ENCODE measurements around the gene HAVCR1. TPM values are rescaled to one million over a fixed set of nuclear protein-coding genes. Genes with fewer than 3 reads are reported as not detected.

Gene HAVCR1
- total RNA-seq, 1 experiment from 2014 or later = not detected

DNA sequence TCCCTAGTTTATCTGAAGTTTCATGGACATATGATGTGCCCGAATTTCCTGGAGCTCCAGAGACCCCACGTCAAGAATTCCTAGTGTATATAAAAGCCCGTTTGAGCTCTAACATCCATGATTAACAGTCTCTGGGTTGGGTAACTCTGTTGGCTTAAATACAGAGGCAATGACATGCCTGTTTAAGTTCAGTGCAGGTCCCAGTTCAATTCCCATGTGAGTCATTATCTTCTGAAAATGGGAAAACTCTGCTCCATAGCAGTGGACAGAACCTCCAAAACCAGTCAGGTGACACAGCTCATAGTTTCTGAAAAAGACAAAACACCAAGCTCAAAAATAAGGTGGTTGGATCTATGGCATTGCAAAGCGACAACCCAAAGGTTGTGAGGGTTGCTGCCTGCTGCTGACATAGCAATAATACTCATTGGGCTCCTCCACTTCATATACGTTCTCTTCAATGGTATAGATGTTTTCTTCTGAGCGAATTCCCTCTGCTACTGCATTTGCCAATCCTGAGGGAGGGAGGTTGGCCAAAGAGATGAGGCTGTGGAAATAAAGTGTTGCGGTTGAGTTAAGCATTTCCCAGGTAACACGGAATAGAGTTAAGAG lies 27.9 kb upstream of the HAVCR1 start:
- H3K36me3 ChIP-seq (ENCODE audit: control insufficient read depth in 1 of 2, insufficient read depth in 2 of 2, low read length in 2 of 2) = no peaks in the 10 kb centered on the region
- no peak overlapping the region for H3K9ac ChIP-seq (ENCODE audit: low read length)
- H3K9me3 ChIP-seq (ENCODE audit: control insufficient read depth in 1 of 2, insufficient read depth in 1 of 2, low read depth in 1 of 2, low read length in 2 of 2) = no peaks in the 10 kb centered on the region
- ChIA-PET POLR2A (no interaction called here), RAD21 (ENCODE audit: low non-redundant PET in 1 of 2, low total read pairs in 2 of 2, uncharacterized antibody in 2 of 2, unreplicated experiment in 2 of 2) (no interaction called here), CTCF (no interaction called here)
- no peaks in the 10 kb centered on the region for H3K9me2 ChIP-seq (ENCODE audit: insufficient read depth)
- no peaks in the 10 kb centered on the region for H3K79me2 ChIP-seq (ENCODE audit: insufficient read depth, low read length)
- H4K20me1 ChIP-seq (ENCODE audit: insufficient read depth) = no peaks in the 10 kb centered on the region
- no TSS peak for BruUV-seq (replicated peaks)
- intact Hi-C loops (cut with micrococcal nuclease) = no loop called here
- H3K4me3 ChIP-seq (replicated peaks in 1 of 2; ENCODE audit: low read depth in 1 of 2, low read length in 2 of 2) = no peak overlapping the region
- no peaks in the 10 kb centered on the region for H3K4me1 ChIP-seq (ENCODE audit: control insufficient read depth in 1 of 2, insufficient read depth in 2 of 2, low read length in 2 of 2)
- no peak overlapping the region for H2AFZ ChIP-seq (ENCODE audit: low read depth, low read length, poor library complexity, severe bottlenecking)
- no peak overlapping the region for H3K4me2 ChIP-seq (ENCODE audit: low read length)
- ATAC-seq (no peak), DNase-seq (ENCODE audit: low read depth, low spot score) (no peak)
- no peak for TF ChIP-seq JUND (IDR thresholded peaks at IDR 0.05)
- TF ChIP-seq SIN3A (IDR thresholded peaks at IDR 0.05; ENCODE audit: low read depth) = no peak
- TF ChIP-seq TCF7L2 (IDR thresholded peaks at IDR 0.05; ENCODE audit: borderline replicate concordance, extremely low read depth, insufficient read depth, insufficient read length) = no peak
- TF ChIP-seq ZFX (IDR thresholded peaks at IDR 0.05) = no peak
- TF ChIP-seq EZH2phosphoT487 (IDR thresholded peaks at IDR 0.05; ENCODE audit: borderline replicate concordance) = no peak
- no peak for TF ChIP-seq ZNF274 (IDR thresholded peaks at IDR 0.05; ENCODE audit: low read depth, low read length)
- no peak for TF ChIP-seq POLR2A (IDR thresholded peaks at IDR 0.05; ENCODE audit: borderline replicate concordance, extremely low read depth, insufficient read depth, insufficient read length)
- TF ChIP-seq CBX3 (IDR thresholded peaks at IDR 0.05; ENCODE audit: low read depth) = no peak
- no peak overlapping the region for H3K27ac ChIP-seq (ENCODE audit: low read depth, low read length)
- no peaks in the 10 kb centered on the region for H3K27me3 ChIP-seq (ENCODE audit: insufficient read depth, low read length)

DNA sequence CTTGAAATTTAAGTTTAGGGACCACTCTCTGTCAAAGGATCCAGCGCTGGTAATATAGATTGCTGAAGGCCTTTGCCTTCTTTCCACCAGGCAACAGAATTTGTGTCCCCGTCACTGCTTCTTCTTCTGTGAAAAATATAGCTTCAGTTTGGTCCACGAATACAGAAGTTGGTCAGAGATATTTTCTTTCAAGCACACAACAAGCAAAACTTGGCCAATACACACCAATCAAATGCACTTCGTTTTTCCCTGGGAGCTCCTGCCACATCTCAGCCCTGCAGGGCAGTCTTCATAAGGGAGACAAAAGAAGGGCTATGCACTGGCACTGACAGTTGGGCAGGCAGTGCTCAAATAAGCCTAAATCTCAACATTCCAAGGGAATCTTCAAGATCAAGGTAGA lies 27.0 kb upstream of the HAVCR1 start:
- Histone ChIP-seq H3K36me3 (ENCODE audit: control insufficient read depth in 1 of 2, insufficient read depth in 2 of 2, low read length in 2 of 2) (no peaks in the 10 kb centered on the region), H3K4me3 (replicated peaks in 1 of 2; ENCODE audit: low read depth in 1 of 2, low read length in 2 of 2) (no peak overlapping the region), H3K27me3 (ENCODE audit: insufficient read depth, low read length) (no peaks in the 10 kb centered on the region), H2AFZ (ENCODE audit: low read depth, low read length, poor library complexity, severe bottlenecking) (no peak overlapping the region), H3K27ac (ENCODE audit: low read depth, low read length) (no peak overlapping the region), H3K9me3 (ENCODE audit: control insufficient read depth in 1 of 2, insufficient read depth in 1 of 2, low read depth in 1 of 2, low read length in 2 of 2) (no peaks in the 10 kb centered on the region), H3K4me2 (ENCODE audit: low read length) (no peak overlapping the region), H4K20me1 (ENCODE audit: insufficient read depth) (no peaks in the 10 kb centered on the region), H3K4me1 (ENCODE audit: control insufficient read depth in 1 of 2, insufficient read depth in 2 of 2, low read length in 2 of 2) (no peaks in the 10 kb centered on the region), H3K9me2 (ENCODE audit: insufficient read depth) (no peaks in the 10 kb centered on the region), H3K79me2 (ENCODE audit: insufficient read depth, low read length) (no peaks in the 10 kb centered on the region), H3K9ac (ENCODE audit: low read length) (no peak overlapping the region)
- DNase-seq (ENCODE audit: low read depth, low spot score) (no peak), ATAC-seq (no peak)
- POLR2A ChIA-PET = no interaction called here
- CTCF ChIA-PET = no interaction called here
- intact Hi-C loops (cut with micrococcal nuclease) = no loop called here
- RAD21 ChIA-PET (ENCODE audit: low non-redundant PET in 1 of 2, low total read pairs in 2 of 2, uncharacterized antibody in 2 of 2, unreplicated experiment in 2 of 2) = no interaction called here
- no TSS peak for BruUV-seq (replicated peaks)
- TF ChIP-seq SRF (IDR thresholded peaks at IDR 0.05; ENCODE audit: low read depth) = no peak
- TF ChIP-seq ZFX (IDR thresholded peaks at IDR 0.05) = no peak
- TF ChIP-seq, protein P1, sequence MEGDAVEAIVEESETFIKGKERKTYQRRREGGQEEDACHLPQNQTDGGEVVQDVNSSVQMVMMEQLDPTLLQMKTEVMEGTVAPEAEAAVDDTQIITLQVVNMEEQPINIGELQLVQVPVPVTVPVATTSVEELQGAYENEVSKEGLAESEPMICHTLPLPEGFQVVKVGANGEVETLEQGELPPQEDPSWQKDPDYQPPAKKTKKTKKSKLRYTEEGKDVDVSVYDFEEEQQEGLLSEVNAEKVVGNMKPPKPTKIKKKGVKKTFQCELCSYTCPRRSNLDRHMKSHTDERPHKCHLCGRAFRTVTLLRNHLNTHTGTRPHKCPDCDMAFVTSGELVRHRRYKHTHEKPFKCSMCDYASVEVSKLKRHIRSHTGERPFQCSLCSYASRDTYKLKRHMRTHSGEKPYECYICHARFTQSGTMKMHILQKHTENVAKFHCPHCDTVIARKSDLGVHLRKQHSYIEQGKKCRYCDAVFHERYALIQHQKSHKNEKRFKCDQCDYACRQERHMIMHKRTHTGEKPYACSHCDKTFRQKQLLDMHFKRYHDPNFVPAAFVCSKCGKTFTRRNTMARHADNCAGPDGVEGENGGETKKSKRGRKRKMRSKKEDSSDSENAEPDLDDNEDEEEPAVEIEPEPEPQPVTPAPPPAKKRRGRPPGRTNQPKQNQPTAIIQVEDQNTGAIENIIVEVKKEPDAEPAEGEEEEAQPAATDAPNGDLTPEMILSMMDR (IDR thresholded peaks at IDR 0.05 in 2 of 3, conservative IDR thresholded peaks at IDR 0.05 in 1 of 3; ENCODE audit: borderline replicate concordance in 1 of 3, insufficient read depth in 1 of 3, low read depth in 2 of 3, low read length in 2 of 3) = no peak
- no peak for TF ChIP-seq POLR2AphosphoS5 (IDR thresholded peaks at IDR 0.05; ENCODE audit: low read depth, low read length)
- TF ChIP-seq CBX3 (IDR thresholded peaks at IDR 0.05; ENCODE audit: low read depth) = no peak
- TF ChIP-seq SIN3A (IDR thresholded peaks at IDR 0.05; ENCODE audit: low read depth) = no peak
- TF ChIP-seq TCF7L2 (IDR thresholded peaks at IDR 0.05; ENCODE audit: borderline replicate concordance, extremely low read depth, insufficient read depth, insufficient read length) = no peak
- TF ChIP-seq POLR2A (IDR thresholded peaks at IDR 0.05; ENCODE audit: borderline replicate concordance, extremely low read depth, insufficient read depth, insufficient read length) = no peak
- TF ChIP-seq EGR1 (IDR thresholded peaks at IDR 0.05; ENCODE audit: low read depth) = no peak
- TF ChIP-seq EZH2 (IDR thresholded peaks at IDR 0.05) = no peak
- TF ChIP-seq, protein P2, sequence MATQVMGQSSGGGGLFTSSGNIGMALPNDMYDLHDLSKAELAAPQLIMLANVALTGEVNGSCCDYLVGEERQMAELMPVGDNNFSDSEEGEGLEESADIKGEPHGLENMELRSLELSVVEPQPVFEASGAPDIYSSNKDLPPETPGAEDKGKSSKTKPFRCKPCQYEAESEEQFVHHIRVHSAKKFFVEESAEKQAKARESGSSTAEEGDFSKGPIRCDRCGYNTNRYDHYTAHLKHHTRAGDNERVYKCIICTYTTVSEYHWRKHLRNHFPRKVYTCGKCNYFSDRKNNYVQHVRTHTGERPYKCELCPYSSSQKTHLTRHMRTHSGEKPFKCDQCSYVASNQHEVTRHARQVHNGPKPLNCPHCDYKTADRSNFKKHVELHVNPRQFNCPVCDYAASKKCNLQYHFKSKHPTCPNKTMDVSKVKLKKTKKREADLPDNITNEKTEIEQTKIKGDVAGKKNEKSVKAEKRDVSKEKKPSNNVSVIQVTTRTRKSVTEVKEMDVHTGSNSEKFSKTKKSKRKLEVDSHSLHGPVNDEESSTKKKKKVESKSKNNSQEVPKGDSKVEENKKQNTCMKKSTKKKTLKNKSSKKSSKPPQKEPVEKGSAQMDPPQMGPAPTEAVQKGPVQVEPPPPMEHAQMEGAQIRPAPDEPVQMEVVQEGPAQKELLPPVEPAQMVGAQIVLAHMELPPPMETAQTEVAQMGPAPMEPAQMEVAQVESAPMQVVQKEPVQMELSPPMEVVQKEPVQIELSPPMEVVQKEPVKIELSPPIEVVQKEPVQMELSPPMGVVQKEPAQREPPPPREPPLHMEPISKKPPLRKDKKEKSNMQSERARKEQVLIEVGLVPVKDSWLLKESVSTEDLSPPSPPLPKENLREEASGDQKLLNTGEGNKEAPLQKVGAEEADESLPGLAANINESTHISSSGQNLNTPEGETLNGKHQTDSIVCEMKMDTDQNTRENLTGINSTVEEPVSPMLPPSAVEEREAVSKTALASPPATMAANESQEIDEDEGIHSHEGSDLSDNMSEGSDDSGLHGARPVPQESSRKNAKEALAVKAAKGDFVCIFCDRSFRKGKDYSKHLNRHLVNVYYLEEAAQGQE (IDR thresholded peaks at IDR 0.05; ENCODE audit: low read depth) = no peak
